GM18526 (cell line): Measurements from ENCODE around the gene TBL3.

Experiments
- POLR2A ChIP-seq: IDR thresholded peaks from 3 replicates; pipeline ENCODE4 v1.6.1; 2011; ENCODE audit not compliant: insufficient read length; ENCODE audit errors: extremely low read depth

The TBL3 gene

GRCh38 chr16:1940273-1941161, 31.3 kb upstream of the TBL3 start:
- no peak for TF ChIP-seq POLR2A

GRCh38 chr16:1941162-1942046, 30.4 kb upstream of the TBL3 start:
- no peak for TF ChIP-seq POLR2A

GRCh38 chr16:1942047-1942809, 29.6 kb upstream of the TBL3 start:
- no peak for TF ChIP-seq POLR2A

- TF ChIP-seq POLR2A, result peak; percentile 86
Measured at GRCh38 chr16:1942810-1943726, 28.8 kb upstream of the TBL3 start, which contains the start of gene MSRB1. Gene MSRB1, minus strand, starts transcription at chr16:1943199. Its CDS starts 43 bp downstream, at chr16:1943156.

- no peak for TF ChIP-seq POLR2A
Measured at GRCh38 chr16:1944612-1945199, 27.1 kb upstream of the TBL3 start.

GRCh38 chr16:1945559-1946391, 26.1 kb upstream of the TBL3 start:
- TF ChIP-seq POLR2A, result no peak

GRCh38 chr16:1946495-1947368, 25.1 kb upstream of the TBL3 start:
- no peak for TF ChIP-seq POLR2A

- TF ChIP-seq POLR2A, result no peak
Measured at GRCh38 chr16:1947369-1947670, 24.5 kb upstream of the TBL3 start.

- TF ChIP-seq POLR2A, result no peak
Measured at GRCh38 chr16:1949507-1949906, 22.3 kb upstream of the TBL3 start.

- TF ChIP-seq POLR2A, result no peak
Measured at GRCh38 chr16:1950047-1950446, 21.8 kb upstream of the TBL3 start.

- TF ChIP-seq POLR2A, result no peak
Measured at GRCh38 chr16:1950559-1950958, 21.3 kb upstream of the TBL3 start.

GRCh38 chr16:1953734-1954133, 18.1 kb upstream of the TBL3 start:
- no peak for TF ChIP-seq POLR2A
